Ovary (tissue), 3 donors: ENCODE measurements around the gene TBCE.

ENCODE experiments used
- CTCF ChIP-seq, 3 donors: fragments of 450-650 bp in 2 of 3; fragments of 200-600 bp in 1 of 3; IDR thresholded peaks; one replicate each; pipeline versions ENCODE4 v1.5.1 to v1.8.0; 2016 to 2022; ENCODE audit warnings: antibody characterized with exemption in 3 of 3, mild to moderate bottlenecking in 1 of 3
- POLR2A ChIP-seq: fragments of 450-650 bp; IDR thresholded peaks from one replicate; pipeline ENCODE4 v1.6.1; 2017; ENCODE audit warnings: antibody characterized with exemption, mild to moderate bottlenecking, moderate library complexity
- donor health status: DM: no; HTN: no; CAD: no.

- TF ChIP-seq CTCF (IDR thresholded peaks at IDR 0.05) (no peak), POLR2A (no peak)
Measured at GRCh38 chr1:235343726-235344125, 23.5 kb upstream of the TBCE start.
